ENCODE data around the gene AATF.
A peak's percentile ranks its signal among the peaks of the same experiment; 100 is the strongest.

The AATF gene

DNA sequence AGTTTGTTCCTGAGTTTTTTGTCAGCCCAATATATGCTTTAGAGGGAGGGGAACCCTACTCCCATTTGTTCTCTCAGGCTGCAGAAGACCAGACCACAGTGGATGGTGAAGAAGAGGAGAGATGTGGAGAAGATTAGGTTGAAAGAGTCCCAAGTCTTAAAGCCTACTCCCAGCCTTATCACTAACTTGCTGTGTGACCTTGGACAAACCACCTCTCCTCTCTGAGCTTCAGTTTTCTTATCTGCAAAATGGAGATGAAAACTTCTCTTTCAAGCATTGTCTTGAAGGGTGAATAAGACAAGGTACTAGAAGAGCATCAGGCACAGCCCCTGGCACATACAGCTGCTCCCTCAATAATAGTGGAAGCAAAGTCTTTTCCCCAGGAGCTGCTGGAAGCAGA, 26.6 kb upstream of the AATF start:
- peaks cover 30% of the 10 kb centered on the region for H3K4me1 Mint-ChIP-seq (ENCODE audit: low read depth)
- H3K4me3 Mint-ChIP-seq: no peak overlapping the region
- DNase-seq: no peak
- H3K36me3 Mint-ChIP-seq (ENCODE audit: low read depth): no peaks in the 10 kb centered on the region
- no peaks in the 10 kb centered on the region for H3K9me3 Mint-ChIP-seq
- H3K27ac Mint-ChIP-seq: no peak overlapping the region
- H3K27me3 Mint-ChIP-seq: peaks cover 56% of the 10 kb centered on the region

- no peak for DNase-seq
- no peaks in the 10 kb centered on the region for H3K9me3 Mint-ChIP-seq
- H3K36me3 Mint-ChIP-seq (ENCODE audit: low read depth): no peaks in the 10 kb centered on the region
- H3K4me3 Mint-ChIP-seq: no peak overlapping the region
- H3K27me3 Mint-ChIP-seq: peaks cover 65% of the 10 kb centered on the region
- peaks cover 33% of the 10 kb centered on the region for H3K4me1 Mint-ChIP-seq (ENCODE audit: low read depth)
- no peak overlapping the region for H3K27ac Mint-ChIP-seq
Measured at GRCh38 chr17:36923814-36924221, 24.9 kb upstream of the AATF start.

DNA sequence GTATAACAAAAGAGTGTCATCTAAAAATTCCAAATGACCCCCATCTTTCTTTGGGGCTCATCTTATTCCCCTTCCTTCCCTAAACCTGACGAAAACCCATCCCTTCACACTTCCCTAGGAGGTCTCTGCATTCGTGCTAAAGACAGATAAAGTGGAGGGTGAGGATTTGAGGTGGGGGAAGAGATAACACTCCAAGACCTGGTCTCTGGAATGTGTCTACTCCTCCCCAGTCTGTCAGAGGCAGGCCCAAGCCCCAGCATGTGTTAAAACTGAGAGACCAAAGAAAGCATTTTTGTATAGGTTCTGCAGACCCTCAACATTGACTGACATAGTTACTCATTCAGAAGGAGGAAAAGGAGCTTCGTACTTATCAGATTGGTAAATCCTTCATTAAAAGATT, 22.5 kb upstream of the AATF start:
- Mint-ChIP-seq H3K4me3 (no peak overlapping the region), H3K4me1 (ENCODE audit: low read depth) (peaks cover 21% of the 10 kb centered on the region), H3K27me3 (peaks cover 71% of the 10 kb centered on the region), H3K36me3 (ENCODE audit: low read depth) (no peaks in the 10 kb centered on the region), H3K27ac (no peak overlapping the region), H3K9me3 (no peaks in the 10 kb centered on the region)
- no peak for DNase-seq

- H3K4me3 Mint-ChIP-seq: no peak overlapping the region
Measured at GRCh38 chr17:36926701-36927100, 22.1 kb upstream of the AATF start.

DNA sequence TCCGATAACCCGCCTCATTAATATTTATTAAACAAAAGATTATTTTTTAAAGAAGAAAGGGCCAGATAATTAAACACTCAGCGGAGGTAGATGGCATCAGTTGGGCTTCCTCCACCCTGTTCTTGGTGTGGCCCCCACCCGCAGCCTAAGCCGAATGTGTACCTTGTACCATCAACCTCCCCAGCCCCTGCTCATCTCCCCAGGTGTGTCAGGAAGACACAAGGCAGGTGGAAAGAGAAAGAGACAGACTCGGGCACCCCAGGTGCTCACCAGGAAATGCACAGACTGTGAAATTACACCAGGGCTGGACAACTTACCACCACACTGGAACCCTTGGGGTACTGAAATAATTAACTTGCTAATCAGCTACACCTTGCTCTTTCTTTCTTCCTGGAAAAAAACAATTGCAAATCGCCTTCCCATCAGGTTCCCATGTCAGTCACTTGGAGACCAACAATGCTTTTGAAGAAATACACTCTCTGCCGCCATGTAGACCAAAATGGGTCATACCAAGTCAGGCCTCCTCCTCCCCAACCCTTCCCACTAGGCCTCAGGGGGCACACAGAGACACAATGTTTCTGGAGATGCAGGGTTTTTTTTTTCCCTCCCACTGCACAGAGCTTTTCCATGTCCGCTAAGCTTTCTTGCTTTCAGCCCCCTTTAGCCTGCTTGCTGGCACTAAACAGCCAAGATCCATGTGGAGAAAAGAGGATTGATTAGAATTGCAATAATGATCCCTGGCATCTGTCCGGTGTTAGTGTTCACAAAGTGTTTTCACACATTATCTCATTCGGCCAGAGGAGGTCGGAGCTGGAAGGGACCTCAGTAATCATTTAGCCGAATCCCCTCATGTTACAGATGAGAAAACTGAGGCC, 20.0 kb upstream of the AATF start:
- H3K36me3 Mint-ChIP-seq (ENCODE audit: low read depth): no peaks in the 10 kb centered on the region
- H3K4me1 Mint-ChIP-seq (ENCODE audit: low read depth): peaks cover 31% of the 10 kb centered on the region
- H3K27me3 Mint-ChIP-seq: peaks cover 82% of the 10 kb centered on the region
- H3K27ac Mint-ChIP-seq: no peak overlapping the region
- DNase-seq: no peak
- H3K4me3 Mint-ChIP-seq: no peak overlapping the region
- no peaks in the 10 kb centered on the region for H3K9me3 Mint-ChIP-seq

More at GRCh38 chr17:36926701-36927100, 22.1 kb upstream of the AATF start:
- no peak for DNase-seq
- H3K27me3 Mint-ChIP-seq: peaks cover 71% of the 10 kb centered on the region
- H3K36me3 Mint-ChIP-seq (ENCODE audit: low read depth): no peaks in the 10 kb centered on the region
- peaks cover 18% of the 10 kb centered on the region for H3K4me1 Mint-ChIP-seq (ENCODE audit: low read depth)
- no peak overlapping the region for H3K27ac Mint-ChIP-seq
- H3K9me3 Mint-ChIP-seq: no peaks in the 10 kb centered on the region

- DNase-seq: no peak
- Mint-ChIP-seq H3K4me3 (no peak overlapping the region), H3K27ac (no peak overlapping the region), H3K27me3 (peaks cover 91% of the 10 kb centered on the region), H3K4me1 (ENCODE audit: low read depth) (peaks cover 40% of the 10 kb centered on the region), H3K9me3 (no peaks in the 10 kb centered on the region), H3K36me3 (ENCODE audit: low read depth) (no peaks in the 10 kb centered on the region)
Measured at GRCh38 chr17:36929851-36930582, 18.7 kb upstream of the AATF start.

DNA sequence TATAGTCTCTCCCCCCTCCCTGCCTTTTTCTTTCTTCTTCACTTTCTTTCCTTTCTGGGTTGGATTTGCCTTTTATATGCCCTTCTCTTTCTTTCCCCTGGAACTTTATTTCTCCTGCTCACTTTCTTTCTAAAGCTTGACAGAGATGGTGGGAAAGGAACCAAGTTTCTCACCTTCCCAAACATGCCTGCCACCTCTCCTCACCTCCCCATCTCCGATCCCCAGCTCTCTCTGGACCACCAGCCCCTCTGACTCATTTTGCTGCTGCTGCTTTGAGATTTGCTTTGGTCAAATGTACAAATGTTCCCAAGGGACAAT, 18.2 kb upstream of the AATF start:
- Mint-ChIP-seq H3K27ac (no peak overlapping the region), H3K9me3 (no peaks in the 10 kb centered on the region), H3K27me3 (peaks cover 91% of the 10 kb centered on the region), H3K36me3 (ENCODE audit: low read depth) (no peaks in the 10 kb centered on the region), H3K4me1 (ENCODE audit: low read depth) (peaks cover 45% of the 10 kb centered on the region), H3K4me3 (no peak overlapping the region)
- DNase-seq: no peak

DNA sequence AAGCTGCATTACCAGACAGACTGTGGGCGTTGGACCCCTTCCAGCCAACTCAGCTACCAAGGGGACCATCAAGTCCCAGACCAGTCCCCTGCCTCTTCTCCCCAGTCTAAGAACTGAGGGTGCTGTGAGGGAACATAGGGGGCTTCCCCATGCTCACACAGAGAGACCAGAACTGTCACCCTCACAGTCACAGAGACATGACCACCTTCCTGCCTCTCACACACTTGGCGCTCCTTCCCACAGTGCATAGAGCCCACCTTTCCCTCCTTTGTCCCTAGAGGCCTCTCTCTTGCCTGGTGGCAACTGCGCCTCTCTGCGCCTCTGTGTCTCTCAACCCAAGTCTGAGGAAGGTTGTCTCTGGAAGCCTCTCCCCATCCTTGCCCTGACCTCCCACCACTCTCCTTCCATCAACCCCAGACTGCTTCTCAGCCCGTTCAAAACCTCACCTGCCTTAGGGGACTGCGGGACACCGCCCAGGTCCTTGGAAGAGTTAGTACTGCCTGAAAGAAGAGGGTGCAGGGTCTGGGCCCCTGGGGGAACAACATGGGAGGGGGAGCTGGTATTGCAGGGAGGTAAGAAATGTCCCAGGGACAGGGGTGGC, 17.6 kb upstream of the AATF start:
- Mint-ChIP-seq H3K27me3 (peaks cover 92% of the 10 kb centered on the region), H3K4me3 (no peak overlapping the region), H3K9me3 (no peaks in the 10 kb centered on the region), H3K27ac (no peak overlapping the region), H3K4me1 (ENCODE audit: low read depth) (peaks cover 52% of the 10 kb centered on the region), H3K36me3 (ENCODE audit: low read depth) (no peaks in the 10 kb centered on the region)
- DNase-seq: no peak

DNA sequence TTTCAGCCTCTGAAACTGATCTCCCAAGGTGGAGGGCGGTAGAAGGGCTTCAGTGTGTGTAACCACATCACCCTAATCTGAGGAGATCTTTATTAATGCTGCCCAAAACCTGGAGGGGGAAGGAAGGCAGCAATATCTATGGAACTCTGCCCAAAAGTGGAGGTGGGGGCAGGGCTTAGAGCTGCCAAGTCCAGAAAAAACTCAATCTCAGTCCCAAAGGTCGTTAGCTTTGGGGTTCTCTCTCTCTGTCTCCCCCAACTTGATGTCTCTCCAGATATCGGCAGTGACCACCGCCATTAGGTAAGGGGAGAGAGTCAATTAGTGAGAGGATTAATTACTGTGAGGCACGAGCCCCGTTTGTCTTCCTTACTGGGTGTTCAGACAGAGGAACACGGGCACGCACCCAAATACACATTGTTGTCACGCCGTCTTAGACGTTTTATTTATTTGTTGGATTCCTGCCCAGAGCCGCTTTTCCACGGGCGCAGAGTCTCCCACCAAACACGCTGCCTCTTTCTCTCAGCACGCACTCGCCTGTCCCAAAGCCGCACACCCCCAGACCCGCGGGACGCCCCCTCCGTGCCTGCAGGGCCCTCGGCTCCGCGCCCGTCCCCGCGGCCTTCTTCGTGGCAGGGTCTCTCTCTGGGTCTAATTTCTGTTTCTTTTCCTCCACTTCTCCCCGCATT, 16.9 kb upstream of the AATF start:
- no peak for DNase-seq
- H3K36me3 Mint-ChIP-seq (ENCODE audit: low read depth): no peaks in the 10 kb centered on the region
- H3K4me1 Mint-ChIP-seq (ENCODE audit: low read depth): peaks cover 55% of the 10 kb centered on the region
- H3K9me3 Mint-ChIP-seq: no peaks in the 10 kb centered on the region
- H3K27me3 Mint-ChIP-seq: peaks cover 94% of the 10 kb centered on the region
- H3K4me3 Mint-ChIP-seq: peak overlapping the region; percentile 48
- no peak overlapping the region for H3K27ac Mint-ChIP-seq

DNA sequence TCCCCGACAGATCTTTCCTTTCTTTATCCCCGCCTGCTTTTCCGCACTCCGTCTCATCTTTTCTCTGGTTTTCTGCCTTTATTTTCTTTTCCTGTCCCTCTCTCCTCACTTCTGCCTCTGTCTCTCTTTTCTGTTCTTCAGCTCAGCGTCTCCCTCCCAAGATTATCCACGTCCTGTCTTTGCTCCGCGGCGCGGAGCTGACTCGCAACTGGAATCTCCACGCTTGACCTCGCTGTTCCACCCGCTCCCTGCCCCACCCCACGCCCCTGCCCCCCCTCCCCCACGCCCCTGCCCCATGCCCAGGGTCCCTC, 16.4 kb upstream of the AATF start:
- H3K9me3 Mint-ChIP-seq: no peaks in the 10 kb centered on the region
- peaks cover 60% of the 10 kb centered on the region for H3K4me1 Mint-ChIP-seq (ENCODE audit: low read depth)
- H3K36me3 Mint-ChIP-seq (ENCODE audit: low read depth): no peaks in the 10 kb centered on the region
- DNase-seq: no peak
- H3K27me3 Mint-ChIP-seq: peaks cover 97% of the 10 kb centered on the region
- no peak overlapping the region for H3K27ac Mint-ChIP-seq
- peak overlapping the region; percentile 48 for H3K4me3 Mint-ChIP-seq

DNA sequence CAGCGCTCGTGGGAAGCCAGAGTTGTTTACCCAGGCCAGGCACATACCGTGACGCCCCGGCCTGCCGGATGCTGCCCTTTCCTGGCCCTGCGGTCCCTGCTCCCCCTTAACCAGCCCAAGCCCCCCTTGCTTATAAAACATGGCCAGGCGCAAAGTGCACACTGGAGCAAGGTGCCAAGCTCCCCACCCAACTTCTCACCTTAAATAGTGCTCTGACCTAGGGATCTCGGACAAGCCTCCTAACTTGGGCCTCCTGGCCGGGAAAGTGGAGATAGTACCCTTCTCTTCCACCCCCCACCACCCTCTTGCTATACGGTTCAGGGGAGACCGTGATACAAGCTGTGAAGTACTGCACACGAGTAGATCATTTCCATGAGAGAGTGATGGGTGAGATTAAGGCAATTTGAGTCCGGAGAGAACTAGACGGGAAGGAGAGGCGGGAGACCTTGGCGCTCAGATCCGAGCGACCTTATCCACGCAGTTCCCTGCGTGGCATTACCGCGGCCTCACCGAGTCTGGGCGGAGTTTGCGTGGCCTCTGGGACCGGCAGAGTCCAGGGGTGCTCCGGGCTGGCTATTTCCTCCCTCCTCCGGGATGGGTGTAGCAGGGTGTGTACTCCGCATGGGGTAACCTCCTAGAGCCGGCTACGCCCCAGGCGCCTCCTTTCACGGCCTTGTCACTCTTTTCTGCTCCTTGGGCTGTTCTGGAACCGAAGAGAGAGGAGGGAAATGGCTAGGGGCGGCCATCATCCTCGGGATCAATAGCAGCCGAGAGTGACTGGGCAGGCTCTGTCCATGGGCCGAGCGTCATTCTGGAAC, 15.9 kb upstream of the AATF start:
- H3K27ac Mint-ChIP-seq: peak overlapping the region; percentile 33
- peak overlapping the region; percentile 27 for H3K4me3 Mint-ChIP-seq

GRCh38 chr17:36933512-36934143, 15.1 kb upstream of the AATF start:
- DNase-seq: no peak
- no peaks in the 10 kb centered on the region for H3K36me3 Mint-ChIP-seq (ENCODE audit: low read depth)
- H3K27me3 Mint-ChIP-seq: peaks cover 98% of the 10 kb centered on the region
- H3K4me3 Mint-ChIP-seq: peak overlapping the region; percentile 42
- peaks cover 66% of the 10 kb centered on the region for H3K4me1 Mint-ChIP-seq (ENCODE audit: low read depth)
- H3K9me3 Mint-ChIP-seq: no peaks in the 10 kb centered on the region
- H3K27ac Mint-ChIP-seq: no peak overlapping the region

More for the DNA sequence above, 15.9 kb upstream of the AATF start:
- DNase-seq: no peak
- peaks cover 97% of the 10 kb centered on the region for H3K27me3 Mint-ChIP-seq
- no peaks in the 10 kb centered on the region for H3K36me3 Mint-ChIP-seq (ENCODE audit: low read depth)
- H3K9me3 Mint-ChIP-seq: no peaks in the 10 kb centered on the region
- H3K4me1 Mint-ChIP-seq (ENCODE audit: low read depth): peaks cover 63% of the 10 kb centered on the region

DNA sequence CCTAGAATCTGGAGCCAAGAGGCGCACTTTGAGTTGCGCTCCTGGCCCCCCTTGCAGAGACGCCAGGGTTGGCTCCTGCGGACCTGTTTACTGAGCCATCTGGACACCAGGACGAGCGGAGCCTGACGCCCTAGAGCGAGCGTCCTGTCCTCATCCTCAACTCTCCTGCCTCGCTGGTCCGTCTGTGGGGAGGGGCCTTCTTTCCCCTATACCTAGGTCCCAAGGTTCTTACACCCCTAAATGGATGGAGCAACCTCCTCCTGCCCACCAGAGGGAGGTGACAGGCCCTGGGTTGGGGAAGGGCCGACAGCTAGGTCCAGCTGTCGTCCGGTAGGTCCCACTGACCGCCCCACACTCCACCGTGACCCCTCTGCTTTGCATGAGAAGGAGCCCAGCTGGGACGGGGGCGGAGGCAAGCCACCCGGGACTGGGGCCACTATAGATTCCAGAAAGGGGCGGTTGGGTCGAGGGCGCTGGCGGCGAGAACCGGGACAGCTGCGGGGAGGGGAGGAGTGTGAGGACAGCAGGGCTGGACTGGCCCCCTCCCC, 14.5 kb upstream of the AATF start:
- H3K9me3 Mint-ChIP-seq: no peaks in the 10 kb centered on the region
- peaks cover 67% of the 10 kb centered on the region for H3K4me1 Mint-ChIP-seq (ENCODE audit: low read depth)
- no peak overlapping the region for H3K27ac Mint-ChIP-seq
- peak overlapping the region; percentile 42 for H3K4me3 Mint-ChIP-seq
- peaks cover 98% of the 10 kb centered on the region for H3K27me3 Mint-ChIP-seq
- no peak for DNase-seq
- no peaks in the 10 kb centered on the region for H3K36me3 Mint-ChIP-seq (ENCODE audit: low read depth)

Data from activated T-cell treated with anti-CD3 and anti-CD28 coated beads, Interleukin-2, amount 50 U/mL, for 24 hours (primary cell).